ENCODE measurements around the gene MACROH2A2. TPM values are rescaled to one million over a fixed set of nuclear protein-coding genes. Genes with fewer than 3 reads are reported as not detected.

MACROH2A2 gene
- total RNA-seq, 1 experiment from 2014 or later, result 11.3 TPM

- H2AFZ ChIP-seq (ENCODE audit: low read length), result no peak overlapping the region
- H4K91ac ChIP-seq (ENCODE audit: insufficient read length, low read depth, low read length), result no peak overlapping the region
- no peak overlapping the region for H2BK5ac ChIP-seq (ENCODE audit: insufficient read length, low read length)
- no peaks in the 10 kb centered on the region for H3K79me2 ChIP-seq (ENCODE audit: insufficient read depth, low read length)
- H3K4me2 ChIP-seq (ENCODE audit: insufficient read depth, insufficient read length, low read length), result no peak overlapping the region
- no peak overlapping the region for H3K9ac ChIP-seq (ENCODE audit: extremely low read depth, insufficient read length, low read length)
- no peak overlapping the region for H3K23ac ChIP-seq (ENCODE audit: insufficient read length, low read depth, low read length)
- no peak overlapping the region for H2BK15ac ChIP-seq (ENCODE audit: low read depth, low read length)
- Mint-ChIP-seq H3K9me3 (no peaks in the 10 kb centered on the region), H3K4me1 (peaks cover 15 to 17% of the 10 kb centered on the region in 2 experiments), H3K27me3 (ENCODE audit: low read depth) (peaks cover under 1% of the 10 kb centered on the region; the same call in 1 of the 2 replicates), H3K36me3 (ENCODE audit: insufficient read depth in 1 of 3, low read depth in 3 of 3) (peaks cover 0 to 2% (median 0%) of the 10 kb centered on the region in 3 experiments; a peak in 4 of 7 replicates), H3K27ac (peak overlapping the region in 1 of 3 experiments; percentile 20; a peak in 2 of 7 replicates), H3K4me3 (no peak overlapping the region)
- no peak for TF ChIP-seq CTCF (conservative IDR thresholded peaks at IDR 0.05)
- no peaks in the 10 kb centered on the region for H4K20me1 ChIP-seq (ENCODE audit: control insufficient read depth, insufficient read depth, insufficient read length)
- no peak overlapping the region for H2BK20ac ChIP-seq (ENCODE audit: low read depth, low read length, poor library complexity, severe bottlenecking)
- H3K9me3 ChIP-seq (ENCODE audit: control insufficient read depth, low read depth, low read length), result no peaks in the 10 kb centered on the region
- H3K56ac ChIP-seq (ENCODE audit: insufficient read length, low read depth, low read length), result no peak overlapping the region
- WGBS (ENCODE audit: extremely low coverage, insufficient read length, low lambda C conversion rate), result no CpG with 5 or more reads among the region's 10 CpGs
- H3K4me1 ChIP-seq (ENCODE audit: insufficient read depth, low read length), result 0 out of 2 replicates have a peak, but pooled peaks cover 3% of the 10 kb centered on the region
- H3T11ph ChIP-seq (ENCODE audit: low read length), result no peak overlapping the region
- H3K27ac ChIP-seq (ENCODE audit: insufficient read length, low read depth, low read length), result no peak overlapping the region
- H3K27me3 ChIP-seq (ENCODE audit: insufficient read depth, low read length), result no peaks in the 10 kb centered on the region
- no peak overlapping the region for H4K8ac ChIP-seq (replicated peaks; ENCODE audit: insufficient read length, low read depth, low read length)
- no peak overlapping the region for H3K14ac ChIP-seq (ENCODE audit: insufficient read depth, low read length)
- no peak overlapping the region for H3K4ac ChIP-seq (ENCODE audit: low read depth, low read length)
- H2BK120ac ChIP-seq (ENCODE audit: low read depth, low read length, poor library complexity, severe bottlenecking), result no peak overlapping the region
- H3K18ac ChIP-seq (ENCODE audit: insufficient read length, low read depth, low read length), result no peak overlapping the region
- peaks cover 14% of the 10 kb centered on the region for H3K23me2 ChIP-seq (ENCODE audit: insufficient read length, low read depth, low read length, poor library complexity, severe bottlenecking)
- no peak overlapping the region for H2AK5ac ChIP-seq (ENCODE audit: insufficient read length, low read length)
- no peak for DNase-seq
- no peak overlapping the region for H4K5ac ChIP-seq (ENCODE audit: insufficient read length, low read depth, low read length)
- H3K79me1 ChIP-seq (ENCODE audit: insufficient read depth, low read depth, low read length, poor library complexity, severe bottlenecking), result no peaks in the 10 kb centered on the region
- H2BK12ac ChIP-seq (ENCODE audit: insufficient read length, low read depth, low read length), result no peak overlapping the region
Observed at GRCh38 chr10:70142555-70142954, 89.9 kb downstream of the MACROH2A2 start.

All from H9 (cell line).